ENCODE measurements around the gene CADM2.

The CADM2 gene

GRCh38 chr3:85193565-85193964 is 234.8 kb downstream of the CADM2 start:
- Histone ChIP-seq H3K4me3 (replicated peaks; ENCODE audit: low read depth, low read length) (no peak overlapping the region), H3K27me3 (replicated peaks; ENCODE audit: control insufficient read depth, insufficient read depth, low read length) (no peaks in the 10 kb centered on the region), H3K36me3 (ENCODE audit: control insufficient read depth, insufficient read depth, low read length) (no peaks in the 10 kb centered on the region)
- no peak for DNase-seq (ENCODE audit: extremely low read depth, insufficient read length)
- TF ChIP-seq, protein P1, sequence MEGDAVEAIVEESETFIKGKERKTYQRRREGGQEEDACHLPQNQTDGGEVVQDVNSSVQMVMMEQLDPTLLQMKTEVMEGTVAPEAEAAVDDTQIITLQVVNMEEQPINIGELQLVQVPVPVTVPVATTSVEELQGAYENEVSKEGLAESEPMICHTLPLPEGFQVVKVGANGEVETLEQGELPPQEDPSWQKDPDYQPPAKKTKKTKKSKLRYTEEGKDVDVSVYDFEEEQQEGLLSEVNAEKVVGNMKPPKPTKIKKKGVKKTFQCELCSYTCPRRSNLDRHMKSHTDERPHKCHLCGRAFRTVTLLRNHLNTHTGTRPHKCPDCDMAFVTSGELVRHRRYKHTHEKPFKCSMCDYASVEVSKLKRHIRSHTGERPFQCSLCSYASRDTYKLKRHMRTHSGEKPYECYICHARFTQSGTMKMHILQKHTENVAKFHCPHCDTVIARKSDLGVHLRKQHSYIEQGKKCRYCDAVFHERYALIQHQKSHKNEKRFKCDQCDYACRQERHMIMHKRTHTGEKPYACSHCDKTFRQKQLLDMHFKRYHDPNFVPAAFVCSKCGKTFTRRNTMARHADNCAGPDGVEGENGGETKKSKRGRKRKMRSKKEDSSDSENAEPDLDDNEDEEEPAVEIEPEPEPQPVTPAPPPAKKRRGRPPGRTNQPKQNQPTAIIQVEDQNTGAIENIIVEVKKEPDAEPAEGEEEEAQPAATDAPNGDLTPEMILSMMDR (IDR thresholded peaks at IDR 0.05; ENCODE audit: insufficient read depth, low read length, poor library complexity, severe bottlenecking), result no peak

DNA sequence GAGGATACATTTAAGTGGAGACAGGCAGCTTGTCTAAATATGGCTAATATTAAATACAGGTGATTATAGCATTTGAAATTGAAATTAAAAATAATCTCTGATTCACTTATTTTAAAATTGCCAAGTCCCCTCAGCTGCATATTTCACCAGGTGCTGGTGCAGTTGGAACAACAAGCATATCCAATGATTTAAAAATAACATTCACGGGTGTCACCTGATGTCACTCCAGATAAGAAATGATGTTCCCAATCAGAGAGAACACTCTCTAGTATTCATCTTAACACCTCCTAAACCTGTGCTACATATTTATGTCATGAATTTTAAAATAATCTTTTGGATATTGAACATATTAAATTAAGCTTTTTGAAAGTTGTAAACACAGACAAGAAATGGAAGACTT is 249.9 kb downstream of the CADM2 start:
- DNase-seq (ENCODE audit: extremely low read depth, insufficient read length), result no peak

DNA sequence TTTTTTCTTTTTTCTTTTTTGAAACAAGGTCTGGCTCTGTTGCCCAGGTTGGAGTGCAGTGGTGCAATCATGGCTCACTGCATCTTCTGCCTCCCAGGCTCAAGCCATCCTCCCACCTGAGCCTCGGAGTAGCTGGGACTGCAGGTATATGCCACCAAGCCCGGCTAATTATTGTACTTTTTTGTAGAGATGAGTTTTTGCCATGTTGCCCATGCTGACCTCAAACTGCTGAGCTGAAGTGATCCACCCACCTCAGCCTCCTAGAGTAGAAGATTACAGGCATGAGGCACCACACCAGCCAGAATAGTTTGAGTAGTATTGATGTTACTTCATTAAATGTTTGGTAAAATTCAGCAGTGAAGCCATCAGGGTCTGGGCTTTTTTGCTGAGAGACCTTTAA is 251.8 kb downstream of the CADM2 start:
- no peaks in the 10 kb centered on the region for H3K36me3 ChIP-seq (ENCODE audit: control insufficient read depth, insufficient read depth, low read length)
- TF ChIP-seq, protein P1 (IDR thresholded peaks at IDR 0.05; ENCODE audit: insufficient read depth, low read length, poor library complexity, severe bottlenecking), result no peak
- no peak overlapping the region for H3K4me3 ChIP-seq (replicated peaks; ENCODE audit: low read depth, low read length)
- H3K27me3 ChIP-seq (replicated peaks; ENCODE audit: control insufficient read depth, insufficient read depth, low read length), result no peaks in the 10 kb centered on the region
- no peak for DNase-seq (ENCODE audit: extremely low read depth, insufficient read length)

More for the DNA sequence above, 249.9 kb downstream of the CADM2 start:
- Histone ChIP-seq H3K36me3 (ENCODE audit: control insufficient read depth, insufficient read depth, low read length) (no peaks in the 10 kb centered on the region), H3K4me3 (replicated peaks; ENCODE audit: low read depth, low read length) (no peak overlapping the region), H3K27me3 (replicated peaks; ENCODE audit: control insufficient read depth, insufficient read depth, low read length) (no peaks in the 10 kb centered on the region)
- TF ChIP-seq, protein P1 (IDR thresholded peaks at IDR 0.05; ENCODE audit: insufficient read depth, low read length, poor library complexity, severe bottlenecking), result no peak

- Histone ChIP-seq H3K4me3 (replicated peaks; ENCODE audit: low read depth, low read length) (no peak overlapping the region), H3K36me3 (ENCODE audit: control insufficient read depth, insufficient read depth, low read length) (no peaks in the 10 kb centered on the region), H3K27me3 (replicated peaks; ENCODE audit: control insufficient read depth, insufficient read depth, low read length) (no peaks in the 10 kb centered on the region)
- DNase-seq (ENCODE audit: extremely low read depth, insufficient read length), result no peak
- TF ChIP-seq, protein P1 (IDR thresholded peaks at IDR 0.05; ENCODE audit: insufficient read depth, low read length, poor library complexity, severe bottlenecking), result no peak
Observed at GRCh38 chr3:85228966-85229365, 270.2 kb downstream of the CADM2 start.

DNA sequence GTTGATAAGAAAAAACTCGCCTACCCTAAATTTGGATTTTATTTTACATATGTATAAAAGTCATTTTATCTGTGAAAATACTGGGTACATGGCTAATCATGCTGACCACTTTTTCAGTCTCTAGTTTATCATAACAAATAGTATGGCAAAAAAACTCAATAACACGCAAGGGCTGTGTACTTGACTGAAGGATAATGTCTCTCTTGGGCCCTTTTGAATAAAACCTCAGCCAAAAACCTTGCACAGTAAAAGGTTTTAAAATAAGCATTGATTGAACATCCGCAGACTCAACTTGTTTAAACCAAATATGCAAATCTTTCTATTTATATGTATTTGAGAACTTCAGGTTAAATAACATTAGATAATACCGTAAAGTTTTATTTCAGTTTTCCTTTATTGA is 285.3 kb downstream of the CADM2 start:
- TF ChIP-seq, protein P1 (IDR thresholded peaks at IDR 0.05; ENCODE audit: insufficient read depth, low read length, poor library complexity, severe bottlenecking), result no peak
- no peak overlapping the region for H3K4me3 ChIP-seq (replicated peaks; ENCODE audit: low read depth, low read length)
- H3K36me3 ChIP-seq (ENCODE audit: control insufficient read depth, insufficient read depth, low read length), result no peaks in the 10 kb centered on the region
- H3K27me3 ChIP-seq (replicated peaks; ENCODE audit: control insufficient read depth, insufficient read depth, low read length), result no peaks in the 10 kb centered on the region
- DNase-seq (ENCODE audit: extremely low read depth, insufficient read length), result no peak

DNA sequence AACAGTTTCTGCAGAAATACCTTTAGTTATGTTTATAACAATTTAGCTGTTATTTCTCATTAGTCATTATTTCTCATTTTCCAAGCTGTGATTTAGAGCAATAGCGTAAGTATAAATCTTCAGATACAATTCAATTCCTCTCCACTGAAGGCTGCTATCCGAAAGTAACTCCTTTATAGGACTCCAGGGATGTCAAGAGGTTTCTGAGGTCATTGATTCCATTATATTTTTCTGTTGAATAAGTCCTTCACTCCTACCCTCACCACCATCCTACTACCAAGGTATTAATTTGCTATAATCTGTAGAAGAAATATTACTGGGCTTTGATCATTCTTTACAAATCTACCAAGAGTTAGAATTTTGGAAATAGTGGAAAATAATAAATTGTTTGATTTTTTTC is 285.7 kb downstream of the CADM2 start:
- TF ChIP-seq, protein P1 (IDR thresholded peaks at IDR 0.05; ENCODE audit: insufficient read depth, low read length, poor library complexity, severe bottlenecking), result no peak
- H3K36me3 ChIP-seq (ENCODE audit: control insufficient read depth, insufficient read depth, low read length), result no peaks in the 10 kb centered on the region
- DNase-seq (ENCODE audit: extremely low read depth, insufficient read length), result no peak

More for the DNA sequence above, 285.7 kb downstream of the CADM2 start:
- Histone ChIP-seq H3K4me3 (replicated peaks; ENCODE audit: low read depth, low read length) (no peak overlapping the region), H3K27me3 (replicated peaks; ENCODE audit: control insufficient read depth, insufficient read depth, low read length) (no peaks in the 10 kb centered on the region)

Measured in GM06990 (cell line).